Measurements from ENCODE around the gene DDI1.

GRCh38 chr11:104078245-104078644 is 41.8 kb downstream of the DDI1 start:
- TF ChIP-seq POLR2AphosphoS5 (IDR thresholded peaks at IDR 0.05), result no peak
- TF ChIP-seq CTCF (IDR thresholded peaks at IDR 0.05), result no peak
- no peak for TF ChIP-seq POLR2A (IDR thresholded peaks at IDR 0.05)

Data from gastroesophageal sphincter (tissue), 3 donors.